Activated T-cell treated with anti-CD3 and anti-CD28 coated beads, Interleukin-2, amount 50 U/mL, for 24 hours (primary cell): ENCODE data around the gene CXCR6.

Source experiments
- DNase-seq: peaks from one replicate; pipeline ENCODE4 v3.0.0-alpha.2; 2020
- H3K27ac Mint-ChIP-seq: 2 replicates; pipeline ENCODE4 v1.8.0; 2020; ENCODE audit warnings: mild to moderate bottlenecking, mixed read lengths
- H3K27me3 Mint-ChIP-seq: 2 replicates; pipeline ENCODE4 v1.8.0; 2020; ENCODE audit warnings: mixed read lengths
- H3K36me3 Mint-ChIP-seq: 2 replicates; pipeline ENCODE4 v1.8.0; 2020; ENCODE audit warnings: low read depth, mixed read lengths
- H3K4me1 Mint-ChIP-seq: 2 replicates; pipeline ENCODE4 v1.8.0; 2020; ENCODE audit warnings: low read depth, mixed read lengths
- H3K4me3 Mint-ChIP-seq: 2 replicates; pipeline ENCODE4 v1.8.0; 2020; ENCODE audit warnings: mild to moderate bottlenecking, moderate library complexity, mixed read lengths
- H3K9me3 Mint-ChIP-seq: 2 replicates; pipeline ENCODE4 v1.8.0; 2020; ENCODE audit warnings: mixed read lengths

The CXCR6 gene

GRCh38 chr3:45936261-45936660 lies 7.0 kb upstream of the CXCR6 start:
- peaks cover 78% of the 10 kb centered on the region for H3K36me3 Mint-ChIP-seq

DNA sequence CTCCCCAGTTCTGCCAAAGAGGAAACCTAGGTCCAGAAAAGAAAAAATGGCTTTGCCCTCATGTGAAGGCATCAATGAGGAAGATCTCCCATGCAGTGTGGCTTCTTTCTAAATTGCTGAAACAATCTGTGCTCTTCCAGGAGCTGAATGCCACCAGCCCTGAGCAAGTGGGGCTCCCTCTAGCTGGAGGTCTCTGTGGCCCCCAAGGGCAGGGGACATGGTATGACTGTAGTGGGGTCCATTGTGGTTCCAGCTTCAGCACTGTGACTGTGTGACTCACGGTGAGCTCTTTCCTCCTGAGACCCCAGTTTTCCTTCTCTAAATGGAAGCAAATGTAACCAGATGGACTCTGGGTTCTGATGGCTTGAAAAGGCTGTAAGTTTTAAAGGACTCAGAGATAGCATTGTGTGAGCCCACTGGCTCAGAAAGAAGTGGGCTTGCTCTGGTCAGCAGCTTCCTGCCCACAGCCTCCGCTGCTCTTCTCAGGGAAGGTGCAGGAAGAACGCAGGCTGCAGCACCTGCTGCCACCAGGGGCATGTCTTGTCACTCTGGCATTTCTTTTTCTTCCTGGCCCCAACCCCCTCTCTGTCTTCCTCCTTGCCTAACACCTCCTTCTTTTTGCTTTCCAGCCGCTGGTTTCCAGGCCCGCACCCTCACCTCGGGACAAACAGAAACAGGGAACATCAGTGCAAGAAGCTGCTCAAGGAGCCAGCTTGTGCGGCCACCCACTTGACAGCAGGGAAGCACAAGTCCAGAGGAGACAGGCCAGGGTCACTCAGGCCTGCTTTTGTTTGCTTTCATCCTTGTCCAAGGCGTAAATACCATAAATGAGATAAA lies 5.8 kb upstream of the CXCR6 start:
- peaks cover 8% of the 10 kb centered on the region for H3K27me3 Mint-ChIP-seq
- H3K27ac Mint-ChIP-seq = no peak overlapping the region
- peaks cover 69% of the 10 kb centered on the region for H3K36me3 Mint-ChIP-seq
- H3K9me3 Mint-ChIP-seq = no peaks in the 10 kb centered on the region
- no peak overlapping the region for H3K4me3 Mint-ChIP-seq
- no peak for DNase-seq
- peaks cover 21% of the 10 kb centered on the region for H3K4me1 Mint-ChIP-seq

More at GRCh38 chr3:45936261-45936660, 7.0 kb upstream of the CXCR6 start:
- DNase-seq = no peak
- Mint-ChIP-seq H3K4me3 (no peak overlapping the region), H3K4me1 (peaks cover 13% of the 10 kb centered on the region), H3K27ac (no peak overlapping the region), H3K27me3 (peaks cover 8% of the 10 kb centered on the region), H3K9me3 (no peaks in the 10 kb centered on the region)

GRCh38 chr3:45938043-45938435 lies 5.2 kb upstream of the CXCR6 start:
- Mint-ChIP-seq H3K4me3 (no peak overlapping the region), H3K27ac (no peak overlapping the region), H3K36me3 (peaks cover 63% of the 10 kb centered on the region), H3K9me3 (no peaks in the 10 kb centered on the region), H3K4me1 (peaks cover 27% of the 10 kb centered on the region), H3K27me3 (peaks cover 8% of the 10 kb centered on the region)
- DNase-seq = no peak

DNA sequence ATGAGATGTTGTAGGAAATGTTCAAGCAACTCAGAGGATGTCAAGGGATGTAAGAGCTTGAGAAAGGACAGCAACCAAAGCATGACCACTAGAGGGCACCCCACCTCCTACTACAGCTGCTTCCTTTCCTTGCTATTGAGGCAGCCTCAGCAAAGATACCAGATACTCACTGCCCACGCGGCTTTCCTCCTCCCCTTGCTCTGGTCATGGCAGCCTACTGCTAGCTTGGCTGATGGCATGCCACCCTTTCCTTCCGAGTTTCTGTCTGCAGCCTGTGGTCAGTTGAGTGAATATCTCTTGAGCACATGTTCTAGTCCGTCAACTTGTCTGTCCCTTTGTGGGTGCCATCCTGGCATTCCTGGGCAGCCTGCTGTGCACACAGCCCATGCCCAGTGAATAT lies 4.4 kb upstream of the CXCR6 start:
- H3K4me3 Mint-ChIP-seq = no peak overlapping the region
- peaks cover 35% of the 10 kb centered on the region for H3K4me1 Mint-ChIP-seq
- peak; percentile 85 for DNase-seq
- H3K27ac Mint-ChIP-seq = peak overlapping the region; percentile 7
- peaks cover 8% of the 10 kb centered on the region for H3K27me3 Mint-ChIP-seq
- H3K36me3 Mint-ChIP-seq = peaks cover 55% of the 10 kb centered on the region
- no peaks in the 10 kb centered on the region for H3K9me3 Mint-ChIP-seq

- peaks cover 50% of the 10 kb centered on the region for H3K36me3 Mint-ChIP-seq
- peaks cover 8% of the 10 kb centered on the region for H3K27me3 Mint-ChIP-seq
- H3K9me3 Mint-ChIP-seq = no peaks in the 10 kb centered on the region
- peak; percentile 32 for DNase-seq
- no peak overlapping the region for H3K4me3 Mint-ChIP-seq
- H3K4me1 Mint-ChIP-seq = peaks cover 37% of the 10 kb centered on the region
- peak overlapping the region; percentile 7 for H3K27ac Mint-ChIP-seq
Observed at GRCh38 chr3:45939341-45939771, 3.9 kb upstream of the CXCR6 start.

DNA sequence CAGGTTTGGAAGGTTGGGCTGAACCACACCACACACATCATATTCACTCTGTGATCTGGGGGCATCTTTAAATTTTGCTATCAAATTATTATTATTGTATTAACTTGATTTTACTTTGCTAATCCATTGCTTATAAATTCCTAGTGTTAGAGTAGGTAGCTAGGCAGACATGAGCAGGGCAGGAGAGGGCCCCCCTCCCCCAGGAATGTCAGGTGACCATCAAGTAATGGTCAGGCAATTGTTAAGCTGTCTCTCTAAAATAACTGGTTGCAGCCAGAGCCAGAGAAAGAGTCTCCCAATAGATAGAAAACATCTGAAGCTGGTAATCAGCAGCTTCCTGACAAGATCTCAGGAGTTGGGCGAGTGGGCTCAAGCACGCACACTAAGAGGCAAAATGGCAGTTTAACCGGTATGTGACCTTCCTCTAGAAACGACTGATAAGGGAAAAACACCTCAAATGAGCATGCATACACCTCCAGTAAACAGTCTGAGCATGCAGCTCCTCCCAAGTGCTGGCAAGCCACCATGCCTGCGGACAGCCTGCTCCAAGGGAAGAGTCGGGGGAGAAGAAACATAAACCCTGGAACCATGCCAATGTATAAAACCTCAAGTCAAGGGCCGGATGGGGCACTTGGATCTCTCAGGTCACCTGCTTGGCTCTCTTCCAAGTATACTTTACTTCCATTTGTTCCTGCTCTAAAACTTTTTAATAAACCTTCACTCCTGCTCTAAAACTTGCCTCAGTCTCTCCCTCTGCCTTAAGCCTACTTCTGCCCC lies 3.1 kb upstream of the CXCR6 start:
- H3K4me1 Mint-ChIP-seq = peaks cover 46% of the 10 kb centered on the region
- H3K9me3 Mint-ChIP-seq = no peaks in the 10 kb centered on the region
- H3K4me3 Mint-ChIP-seq = no peak overlapping the region
- peaks cover 49% of the 10 kb centered on the region for H3K36me3 Mint-ChIP-seq
- no peak overlapping the region for H3K27ac Mint-ChIP-seq
- H3K27me3 Mint-ChIP-seq = peaks cover 13% of the 10 kb centered on the region
- DNase-seq = peak; percentile 28

GRCh38 chr3:45940781-45941365 lies 2.4 kb upstream of the CXCR6 start:
- H3K4me3 Mint-ChIP-seq = no peak overlapping the region
- H3K9me3 Mint-ChIP-seq = no peaks in the 10 kb centered on the region
- H3K27me3 Mint-ChIP-seq = peaks cover 16% of the 10 kb centered on the region
- H3K27ac Mint-ChIP-seq = no peak overlapping the region
- H3K4me1 Mint-ChIP-seq = peaks cover 53% of the 10 kb centered on the region
- no peak for DNase-seq
- H3K36me3 Mint-ChIP-seq = peaks cover 49% of the 10 kb centered on the region

GRCh38 chr3:45942051-45942825 lies 1.0 kb upstream of the CXCR6 start:
- Mint-ChIP-seq H3K27ac (peak overlapping the region; percentile 44), H3K4me1 (peaks cover 66% of the 10 kb centered on the region), H3K4me3 (no peak overlapping the region), H3K36me3 (peaks cover 51% of the 10 kb centered on the region), H3K9me3 (no peaks in the 10 kb centered on the region), H3K27me3 (peaks cover 16% of the 10 kb centered on the region)
- DNase-seq = peak; percentile 42

- H3K9me3 Mint-ChIP-seq = no peaks in the 10 kb centered on the region
- peaks cover 16% of the 10 kb centered on the region for H3K27me3 Mint-ChIP-seq
- DNase-seq = peak; percentile 31
- peak overlapping the region; percentile 45 for H3K27ac Mint-ChIP-seq
- H3K4me3 Mint-ChIP-seq = peak overlapping the region; percentile 27
- H3K4me1 Mint-ChIP-seq = peaks cover 82% of the 10 kb centered on the region
- peaks cover 68% of the 10 kb centered on the region for H3K36me3 Mint-ChIP-seq
Observed at GRCh38 chr3:45944830-45945620, 1.8 kb downstream of the CXCR6 start.

- H3K4me3 Mint-ChIP-seq = no peak overlapping the region
- no peaks in the 10 kb centered on the region for H3K9me3 Mint-ChIP-seq
- H3K27ac Mint-ChIP-seq = no peak overlapping the region
- no peak for DNase-seq
- H3K36me3 Mint-ChIP-seq = peaks cover 68% of the 10 kb centered on the region
- peaks cover 7% of the 10 kb centered on the region for H3K27me3 Mint-ChIP-seq
- peaks cover 94% of the 10 kb centered on the region for H3K4me1 Mint-ChIP-seq
Observed at GRCh38 chr3:45946307-45946706, 3.0 kb downstream of the CXCR6 start.

DNA sequence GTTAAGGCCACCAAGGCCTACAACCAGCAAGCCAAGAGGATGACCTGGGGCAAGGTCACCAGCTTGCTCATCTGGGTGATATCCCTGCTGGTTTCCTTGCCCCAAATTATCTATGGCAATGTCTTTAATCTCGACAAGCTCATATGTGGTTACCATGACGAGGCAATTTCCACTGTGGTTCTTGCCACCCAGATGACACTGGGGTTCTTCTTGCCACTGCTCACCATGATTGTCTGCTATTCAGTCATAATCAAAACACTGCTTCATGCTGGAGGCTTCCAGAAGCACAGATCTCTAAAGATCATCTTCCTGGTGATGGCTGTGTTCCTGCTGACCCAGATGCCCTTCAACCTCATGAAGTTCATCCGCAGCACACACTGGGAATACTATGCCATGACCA lies 3.6 kb downstream of the CXCR6 start:
- Mint-ChIP-seq H3K9me3 (no peaks in the 10 kb centered on the region), H3K27ac (peak overlapping the region; percentile 61), H3K4me3 (no peak overlapping the region), H3K4me1 (peaks cover 97% of the 10 kb centered on the region), H3K36me3 (peaks cover 72% of the 10 kb centered on the region), H3K27me3 (peaks cover 7% of the 10 kb centered on the region)
- DNase-seq = no peak

DNA sequence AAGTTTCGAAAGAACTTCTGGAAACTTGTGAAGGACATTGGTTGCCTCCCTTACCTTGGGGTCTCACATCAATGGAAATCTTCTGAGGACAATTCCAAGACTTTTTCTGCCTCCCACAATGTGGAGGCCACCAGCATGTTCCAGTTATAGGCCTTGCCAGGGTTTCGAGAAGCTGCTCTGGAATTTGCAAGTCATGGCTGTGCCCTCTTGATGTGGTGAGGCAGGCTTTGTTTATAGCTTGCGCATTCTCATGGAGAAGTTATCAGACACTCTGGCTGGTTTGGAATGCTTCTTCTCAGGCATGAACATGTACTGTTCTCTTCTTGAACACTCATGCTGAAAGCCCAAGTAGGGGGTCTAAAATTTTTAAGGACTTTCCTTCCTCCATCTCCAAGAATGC lies 4.1 kb downstream of the CXCR6 start:
- Mint-ChIP-seq H3K4me1 (peaks cover 97% of the 10 kb centered on the region), H3K9me3 (no peaks in the 10 kb centered on the region), H3K36me3 (peaks cover 77% of the 10 kb centered on the region), H3K27ac (no peak overlapping the region), H3K4me3 (no peak overlapping the region), H3K27me3 (peaks cover 7% of the 10 kb centered on the region)
- DNase-seq = no peak

DNA sequence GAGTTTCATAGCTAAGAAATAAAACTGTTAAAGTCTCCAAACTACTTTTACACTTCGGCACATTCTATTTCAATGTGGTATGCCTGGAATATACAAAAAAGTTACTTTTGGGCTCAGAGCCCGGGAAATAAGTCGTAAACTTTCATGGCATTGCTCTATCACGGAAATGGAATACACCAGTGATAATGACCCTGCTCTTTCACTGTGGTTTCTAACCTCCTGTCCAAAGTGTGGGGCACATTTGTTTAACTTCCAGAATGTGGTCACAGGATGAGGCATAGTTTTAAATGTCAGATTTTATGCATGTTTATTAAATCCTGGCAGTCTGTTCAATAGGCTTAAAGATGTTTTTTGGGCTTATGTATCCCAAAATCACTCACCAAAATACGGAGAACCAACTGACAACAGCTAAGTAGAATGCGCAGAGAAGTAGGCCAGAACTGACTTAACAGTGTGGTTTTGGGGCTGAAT lies 5.1 kb downstream of the CXCR6 start:
- no peak for DNase-seq
- Mint-ChIP-seq H3K4me3 (no peak overlapping the region), H3K27ac (peak overlapping the region; percentile 18), H3K36me3 (peaks cover 87% of the 10 kb centered on the region), H3K4me1 (peaks cover 91% of the 10 kb centered on the region), H3K27me3 (peaks cover 7% of the 10 kb centered on the region), H3K9me3 (no peaks in the 10 kb centered on the region)
